HG03139 (cell line): ENCODE data around the gene NAALAD2.
"Not testable (repeated sequence)": the region's sequence is repeated elsewhere in the genome, so short reads cannot be mapped to it uniquely, and the experiment has no call there.

Experiments
- ATAC-seq: cut with Tn5 transposase; IDR thresholded peaks from one replicate; pipeline ENCODE4 v1.9.1; 2021; ENCODE audit not compliant: unreplicated experiment

The NAALAD2 gene

GRCh38 chr11:90239967-90240636 is 105.6 kb downstream of the NAALAD2 start:
- not testable (repeated sequence) for ATAC-seq

DNA sequence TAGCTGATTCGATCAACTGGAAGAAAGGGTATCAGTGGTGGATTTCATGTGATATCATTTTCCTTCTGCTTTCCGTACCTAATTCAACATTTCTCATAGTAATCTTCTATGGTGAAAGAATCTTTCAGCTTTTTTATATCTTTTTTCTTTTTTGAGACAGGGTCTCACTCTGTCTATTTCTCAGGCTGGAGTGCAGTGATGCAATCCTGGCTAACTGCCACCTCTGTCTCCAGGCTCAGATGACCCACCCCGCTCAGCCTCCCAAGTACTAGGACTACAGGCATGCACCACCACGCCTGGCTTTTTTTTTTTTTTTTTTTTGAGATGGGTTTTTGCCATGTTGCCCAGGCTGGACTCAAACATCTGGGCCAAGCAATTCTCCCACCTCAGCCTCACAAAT is 107.0 kb downstream of the NAALAD2 start:
- ATAC-seq, result no peak
